ENCODE results near the gene PNLIPRP2.

The PNLIPRP2 gene

GRCh38 chr10:116598329-116598728 is 22.4 kb upstream of the PNLIPRP2 start:
- no peak overlapping the region for H3K27ac ChIP-seq (ENCODE audit: low read length)
- no peaks in the 10 kb centered on the region for H3K36me3 ChIP-seq (ENCODE audit: control insufficient read depth, low read depth, low read length)
- H3K9ac ChIP-seq (ENCODE audit: low read length): no peak overlapping the region
- no peaks in the 10 kb centered on the region for H3K9me3 ChIP-seq (ENCODE audit: control insufficient read depth, low read depth, low read length)
- H3K4me1 ChIP-seq (ENCODE audit: control insufficient read depth, low read depth, low read length): no peaks in the 10 kb centered on the region
- no peaks in the 10 kb centered on the region for H3K27me3 ChIP-seq (ENCODE audit: control insufficient read depth, insufficient read depth, low read length)
- H3K4me3 ChIP-seq (ENCODE audit: low read length): no peak overlapping the region

DNA sequence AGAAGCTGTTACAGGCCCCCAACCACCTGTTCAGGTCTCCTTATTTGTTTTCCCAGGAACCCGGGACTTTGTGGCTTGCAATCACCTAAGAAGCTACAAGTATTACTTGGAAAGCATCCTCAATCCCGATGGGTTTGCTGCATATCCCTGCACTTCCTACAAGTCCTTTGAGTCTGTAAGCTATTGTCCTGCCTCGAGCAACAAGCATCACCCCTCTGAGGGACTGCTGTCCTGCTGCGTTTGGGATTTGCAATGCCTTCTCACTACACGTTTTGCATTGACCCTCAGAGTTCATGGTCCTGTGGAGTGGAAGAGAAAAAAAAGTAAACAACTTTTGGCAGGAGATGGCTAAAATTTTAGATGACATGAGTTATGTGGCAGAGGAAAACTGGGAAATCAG is 20.8 kb upstream of the PNLIPRP2 start:
- no peak overlapping the region for H3K27ac ChIP-seq (ENCODE audit: low read length)
- H3K4me3 ChIP-seq (ENCODE audit: low read length): no peak overlapping the region
- no peaks in the 10 kb centered on the region for H3K36me3 ChIP-seq (ENCODE audit: control insufficient read depth, low read depth, low read length)
- no peaks in the 10 kb centered on the region for H3K27me3 ChIP-seq (ENCODE audit: control insufficient read depth, insufficient read depth, low read length)
- H3K9ac ChIP-seq (ENCODE audit: low read length): no peak overlapping the region
- no peaks in the 10 kb centered on the region for H3K9me3 ChIP-seq (ENCODE audit: control insufficient read depth, low read depth, low read length)
- no peaks in the 10 kb centered on the region for H3K4me1 ChIP-seq (ENCODE audit: control insufficient read depth, low read depth, low read length)

DNA sequence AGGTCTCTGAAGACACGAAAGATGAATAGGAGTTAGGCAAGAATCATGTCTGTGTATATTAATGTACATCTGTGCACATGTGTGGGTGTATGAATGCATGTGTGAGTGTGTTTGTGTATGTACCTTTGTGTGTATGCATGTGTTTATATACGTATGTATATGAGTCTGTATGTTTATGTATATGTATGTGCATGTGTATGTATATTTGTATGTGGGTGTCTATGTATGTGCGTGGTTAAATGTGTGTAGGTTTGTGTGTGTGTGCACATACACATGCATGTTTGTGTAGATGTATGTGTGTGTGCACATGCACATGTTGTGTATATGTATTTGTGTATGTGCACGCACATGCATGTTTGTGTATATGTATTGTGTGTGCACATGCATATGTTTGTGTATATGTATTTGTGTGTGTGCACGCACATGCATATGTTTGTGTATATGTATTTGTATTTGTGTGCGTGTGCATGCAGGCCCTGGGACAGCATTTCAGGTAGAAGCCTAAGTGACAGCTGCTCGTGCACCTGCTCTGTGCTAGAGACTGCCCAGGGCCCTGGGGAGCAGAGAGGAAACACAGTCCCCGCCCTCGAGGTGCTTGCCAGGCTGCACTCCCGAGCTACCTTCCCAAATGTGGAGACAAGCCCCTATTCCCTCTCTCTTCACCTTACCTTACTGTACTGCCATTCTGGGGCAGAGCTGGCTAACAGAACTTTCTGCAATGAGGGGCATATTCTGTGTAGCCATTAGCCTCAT is 17.9 kb upstream of the PNLIPRP2 start:
- Histone ChIP-seq H3K27ac (ENCODE audit: low read length) (no peak overlapping the region), H3K9me3 (ENCODE audit: control insufficient read depth, low read depth, low read length) (no peaks in the 10 kb centered on the region), H3K9ac (ENCODE audit: low read length) (no peak overlapping the region), H3K27me3 (ENCODE audit: control insufficient read depth, insufficient read depth, low read length) (no peaks in the 10 kb centered on the region), H3K4me3 (ENCODE audit: low read length) (no peak overlapping the region), H3K4me1 (ENCODE audit: control insufficient read depth, low read depth, low read length) (no peaks in the 10 kb centered on the region), H3K36me3 (ENCODE audit: control insufficient read depth, low read depth, low read length) (no peaks in the 10 kb centered on the region)

DNA sequence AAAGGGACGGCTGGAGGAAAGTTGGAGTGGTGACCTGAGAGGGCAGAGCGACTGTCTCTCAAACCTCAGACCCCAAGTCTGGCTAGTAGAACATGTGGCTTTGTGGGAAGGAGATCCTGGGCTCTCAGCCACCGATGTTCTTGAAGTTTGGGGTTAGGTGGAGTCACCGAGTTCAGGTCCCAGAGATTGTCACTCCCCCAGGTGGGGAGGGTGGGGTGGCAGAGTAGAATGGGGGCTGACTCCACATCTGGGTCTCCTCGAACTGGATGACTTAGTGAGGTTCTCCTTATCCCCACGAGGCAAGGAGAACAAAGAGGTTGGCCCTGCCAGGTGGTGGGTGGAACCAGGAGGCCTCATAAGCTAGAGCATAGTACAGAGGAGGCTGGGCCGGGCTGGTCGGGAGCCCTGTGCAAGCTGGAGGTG is 14.7 kb upstream of the PNLIPRP2 start:
- H3K9ac ChIP-seq (ENCODE audit: low read length): no peak overlapping the region
- H3K9me3 ChIP-seq (ENCODE audit: control insufficient read depth, low read depth, low read length): no peaks in the 10 kb centered on the region
- H3K4me3 ChIP-seq (ENCODE audit: low read length): no peak overlapping the region
- no peaks in the 10 kb centered on the region for H3K36me3 ChIP-seq (ENCODE audit: control insufficient read depth, low read depth, low read length)
- H3K4me1 ChIP-seq (ENCODE audit: control insufficient read depth, low read depth, low read length): no peaks in the 10 kb centered on the region
- no peak overlapping the region for H3K27ac ChIP-seq (ENCODE audit: low read length)
- peaks cover 12% of the 10 kb centered on the region for H3K27me3 ChIP-seq (ENCODE audit: control insufficient read depth, insufficient read depth, low read length)

DNA sequence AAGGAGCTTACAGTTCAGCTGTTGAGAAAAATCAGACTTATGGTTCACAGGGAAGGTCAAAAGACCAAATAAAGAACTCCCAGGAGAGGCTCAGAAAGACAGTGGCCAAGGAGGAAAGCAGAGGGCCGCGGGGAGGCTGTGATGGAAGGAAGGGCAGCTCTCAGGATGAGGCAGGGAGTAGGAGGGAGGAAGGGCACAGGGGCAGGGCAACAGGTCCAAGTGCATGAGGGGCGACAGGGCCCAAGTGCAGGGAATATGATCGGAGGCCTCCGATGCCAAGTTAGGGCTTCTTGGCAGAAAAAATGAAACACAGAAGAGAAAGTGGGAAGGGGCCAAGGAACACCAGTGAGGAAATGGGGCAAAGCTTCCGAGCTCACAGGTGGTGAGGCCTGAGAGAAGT is 13.4 kb upstream of the PNLIPRP2 start:
- no peak overlapping the region for H3K27ac ChIP-seq (ENCODE audit: low read length)
- H3K36me3 ChIP-seq (ENCODE audit: control insufficient read depth, low read depth, low read length): no peaks in the 10 kb centered on the region
- H3K9ac ChIP-seq (ENCODE audit: low read length): no peak overlapping the region
- H3K4me3 ChIP-seq (ENCODE audit: low read length): no peak overlapping the region
- H3K27me3 ChIP-seq (ENCODE audit: control insufficient read depth, insufficient read depth, low read length): peaks cover 12% of the 10 kb centered on the region
- no peaks in the 10 kb centered on the region for H3K4me1 ChIP-seq (ENCODE audit: control insufficient read depth, low read depth, low read length)
- H3K9me3 ChIP-seq (ENCODE audit: control insufficient read depth, low read depth, low read length): no peaks in the 10 kb centered on the region

GRCh38 chr10:116608686-116609594 is 11.8 kb upstream of the PNLIPRP2 start:
- H3K27ac ChIP-seq (ENCODE audit: low read length): no peak overlapping the region
- H3K9ac ChIP-seq (ENCODE audit: low read length): peak overlapping the region; percentile 36
- H3K4me3 ChIP-seq (ENCODE audit: low read length): peak overlapping the region; percentile 62
- H3K9me3 ChIP-seq (ENCODE audit: control insufficient read depth, low read depth, low read length): no peaks in the 10 kb centered on the region
- H3K27me3 ChIP-seq (ENCODE audit: control insufficient read depth, insufficient read depth, low read length): peaks cover 12% of the 10 kb centered on the region
- H3K4me1 ChIP-seq (ENCODE audit: control insufficient read depth, low read depth, low read length): no peaks in the 10 kb centered on the region
- H3K36me3 ChIP-seq (ENCODE audit: control insufficient read depth, low read depth, low read length): no peaks in the 10 kb centered on the region

- Histone ChIP-seq H3K9me3 (ENCODE audit: control insufficient read depth, low read depth, low read length) (no peaks in the 10 kb centered on the region), H3K4me1 (ENCODE audit: control insufficient read depth, low read depth, low read length) (no peaks in the 10 kb centered on the region), H3K9ac (ENCODE audit: low read length) (no peak overlapping the region), H3K36me3 (ENCODE audit: control insufficient read depth, low read depth, low read length) (no peaks in the 10 kb centered on the region), H3K4me3 (ENCODE audit: low read length) (no peak overlapping the region), H3K27me3 (ENCODE audit: control insufficient read depth, insufficient read depth, low read length) (peaks cover 12% of the 10 kb centered on the region), H3K27ac (ENCODE audit: low read length) (no peak overlapping the region)
These were observed 10.2 kb upstream of the PNLIPRP2 start for GRCh38 chr10:116610443-116611152.

DNA sequence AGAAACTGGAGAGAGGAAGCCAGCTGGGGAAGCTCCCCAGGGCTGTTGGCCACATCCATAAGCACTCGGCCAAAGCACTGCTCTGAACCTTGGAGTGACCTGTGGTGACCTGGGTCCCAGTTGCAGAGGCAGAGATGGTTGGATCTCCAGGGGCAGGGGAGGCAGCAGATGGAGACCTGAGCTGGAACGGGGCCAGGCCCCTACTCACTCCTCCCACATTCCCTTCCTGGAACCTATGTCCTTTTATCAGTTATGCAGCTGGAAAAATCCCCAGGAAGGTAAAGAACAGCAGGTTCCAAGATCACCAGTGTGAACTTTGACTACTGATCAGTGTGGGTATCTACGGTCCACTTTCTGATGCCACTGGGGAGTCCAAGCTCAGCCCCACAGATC is 9.6 kb upstream of the PNLIPRP2 start:
- no peak overlapping the region for H3K27ac ChIP-seq (ENCODE audit: low read length)
- no peak overlapping the region for H3K4me3 ChIP-seq (ENCODE audit: low read length)
- no peak overlapping the region for H3K9ac ChIP-seq (ENCODE audit: low read length)
- H3K27me3 ChIP-seq (ENCODE audit: control insufficient read depth, insufficient read depth, low read length): peaks cover 12% of the 10 kb centered on the region
- H3K36me3 ChIP-seq (ENCODE audit: control insufficient read depth, low read depth, low read length): no peaks in the 10 kb centered on the region
- H3K4me1 ChIP-seq (ENCODE audit: control insufficient read depth, low read depth, low read length): no peaks in the 10 kb centered on the region
- no peaks in the 10 kb centered on the region for H3K9me3 ChIP-seq (ENCODE audit: control insufficient read depth, low read depth, low read length)

- no peaks in the 10 kb centered on the region for H3K36me3 ChIP-seq (ENCODE audit: control insufficient read depth, low read depth, low read length)
- no peak overlapping the region for H3K9ac ChIP-seq (ENCODE audit: low read length)
- no peaks in the 10 kb centered on the region for H3K4me1 ChIP-seq (ENCODE audit: control insufficient read depth, low read depth, low read length)
- no peak overlapping the region for H3K27ac ChIP-seq (ENCODE audit: low read length)
- no peaks in the 10 kb centered on the region for H3K9me3 ChIP-seq (ENCODE audit: control insufficient read depth, low read depth, low read length)
- H3K27me3 ChIP-seq (ENCODE audit: control insufficient read depth, insufficient read depth, low read length): peaks cover 12% of the 10 kb centered on the region
- no peak overlapping the region for H3K4me3 ChIP-seq (ENCODE audit: low read length)
These were observed 8.5 kb upstream of the PNLIPRP2 start for GRCh38 chr10:116612107-116612769.

DNA sequence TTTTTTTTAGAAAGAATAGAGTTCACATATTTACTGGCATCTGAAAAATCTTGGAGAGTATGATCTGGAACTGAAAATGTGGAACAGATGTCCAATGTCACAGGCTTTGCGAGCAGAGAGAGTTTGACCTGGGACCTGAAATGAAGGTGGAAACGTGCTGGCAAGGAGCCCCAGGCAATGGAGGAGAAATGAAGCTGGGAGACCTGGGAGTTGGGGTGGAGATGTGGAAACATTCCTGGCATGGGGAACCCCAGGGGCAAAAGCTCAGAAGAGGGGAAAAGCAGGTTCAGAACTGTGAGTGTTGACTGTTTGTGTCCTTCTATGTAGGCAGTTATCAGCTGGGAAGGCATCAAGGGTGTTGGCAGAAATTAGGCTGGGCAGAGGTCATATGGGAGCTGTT is 7.3 kb upstream of the PNLIPRP2 start:
- peaks cover 9% of the 10 kb centered on the region for H3K27me3 ChIP-seq (ENCODE audit: control insufficient read depth, insufficient read depth, low read length)
- H3K27ac ChIP-seq (ENCODE audit: low read length): no peak overlapping the region
- no peaks in the 10 kb centered on the region for H3K36me3 ChIP-seq (ENCODE audit: control insufficient read depth, low read depth, low read length)
- H3K9ac ChIP-seq (ENCODE audit: low read length): no peak overlapping the region
- H3K4me1 ChIP-seq (ENCODE audit: control insufficient read depth, low read depth, low read length): no peaks in the 10 kb centered on the region
- no peaks in the 10 kb centered on the region for H3K9me3 ChIP-seq (ENCODE audit: control insufficient read depth, low read depth, low read length)
- no peak overlapping the region for H3K4me3 ChIP-seq (ENCODE audit: low read length)

DNA sequence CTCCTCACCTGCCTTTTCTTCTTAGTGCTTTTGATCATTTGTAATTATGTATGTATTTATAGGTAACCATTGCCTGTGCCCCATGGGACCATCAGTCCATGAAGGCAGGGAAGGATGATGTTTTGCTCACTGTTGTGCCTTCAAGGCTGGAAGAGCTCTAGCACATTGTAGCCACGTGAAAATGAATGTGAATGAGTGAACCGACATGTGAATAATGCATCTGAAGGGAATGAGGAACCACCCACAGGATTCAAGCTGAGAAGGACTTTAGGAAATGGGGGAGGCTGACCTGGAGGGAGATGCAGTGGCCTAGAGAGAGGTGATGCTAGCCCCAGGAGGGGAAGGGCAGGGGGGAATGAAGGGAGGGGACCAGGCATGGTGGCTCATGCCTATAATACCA is 6.0 kb upstream of the PNLIPRP2 start:
- Histone ChIP-seq H3K9me3 (ENCODE audit: control insufficient read depth, low read depth, low read length) (no peaks in the 10 kb centered on the region), H3K9ac (ENCODE audit: low read length) (no peak overlapping the region)

More for the DNA sequence above, 6.0 kb upstream of the PNLIPRP2 start:
- Histone ChIP-seq H3K27ac (ENCODE audit: low read length) (no peak overlapping the region), H3K4me3 (ENCODE audit: low read length) (no peak overlapping the region), H3K36me3 (ENCODE audit: control insufficient read depth, low read depth, low read length) (no peaks in the 10 kb centered on the region), H3K27me3 (ENCODE audit: control insufficient read depth, insufficient read depth, low read length) (no peaks in the 10 kb centered on the region), H3K4me1 (ENCODE audit: control insufficient read depth, low read depth, low read length) (no peaks in the 10 kb centered on the region)

Measured in iPS-18a (cell line).